ENCODE results near the gene ZNF672. TPM values are rescaled to one million over a fixed set of nuclear protein-coding genes. Genes with fewer than 3 reads are reported as not detected.

Gene ZNF672
- polyA plus RNA-seq, 1 donor (not counting 4 experiments of a cell fraction or from before 2014, with no cell fraction given) = 12.6 TPM

GRCh38 chr1:248851390-248851789 lies 13.4 kb downstream of the ZNF672 start:
- H3K9ac ChIP-seq (ENCODE audit: control insufficient read depth, extremely low read depth, insufficient read depth, low read length) = no peak overlapping the region
- no peaks in the 10 kb centered on the region for H3K4me1 ChIP-seq (ENCODE audit: control insufficient read depth, extremely low read depth, insufficient read depth, low read length)
- no peak overlapping the region for H3K4me3 ChIP-seq (ENCODE audit: control insufficient read depth in 2 of 3, extremely low read depth in 1 of 3, insufficient read depth in 2 of 3, low read depth in 1 of 3, low read length in 3 of 3)
- H2AFZ ChIP-seq (ENCODE audit: control insufficient read depth, low read length) = no peak overlapping the region
- H4K20me1 ChIP-seq (ENCODE audit: control insufficient read depth, extremely low read depth, insufficient read depth, low read length) = no peaks in the 10 kb centered on the region
- no peak overlapping the region for H3K4me2 ChIP-seq (ENCODE audit: control insufficient read depth, extremely low read depth, insufficient read depth, low read depth, low read length)
- H3K27ac ChIP-seq (ENCODE audit: control insufficient read depth, insufficient read depth, low read length) = no peak overlapping the region
- H3K79me2 ChIP-seq (ENCODE audit: control insufficient read depth, insufficient read depth, low read length) = peaks cover 5% of the 10 kb centered on the region
- H3K9me3 ChIP-seq (ENCODE audit: control insufficient read depth, low read depth, low read length) = no peaks in the 10 kb centered on the region
- DNase-seq (ENCODE audit: low read depth, low spot score) = no peak
- no peaks in the 10 kb centered on the region for H3K27me3 ChIP-seq (ENCODE audit: control insufficient read depth, extremely low read depth, insufficient read depth, low read length)
- no peak for TF ChIP-seq EZH2 (IDR thresholded peaks at IDR 0.05; ENCODE audit: low read length)
- TF ChIP-seq, protein P1, sequence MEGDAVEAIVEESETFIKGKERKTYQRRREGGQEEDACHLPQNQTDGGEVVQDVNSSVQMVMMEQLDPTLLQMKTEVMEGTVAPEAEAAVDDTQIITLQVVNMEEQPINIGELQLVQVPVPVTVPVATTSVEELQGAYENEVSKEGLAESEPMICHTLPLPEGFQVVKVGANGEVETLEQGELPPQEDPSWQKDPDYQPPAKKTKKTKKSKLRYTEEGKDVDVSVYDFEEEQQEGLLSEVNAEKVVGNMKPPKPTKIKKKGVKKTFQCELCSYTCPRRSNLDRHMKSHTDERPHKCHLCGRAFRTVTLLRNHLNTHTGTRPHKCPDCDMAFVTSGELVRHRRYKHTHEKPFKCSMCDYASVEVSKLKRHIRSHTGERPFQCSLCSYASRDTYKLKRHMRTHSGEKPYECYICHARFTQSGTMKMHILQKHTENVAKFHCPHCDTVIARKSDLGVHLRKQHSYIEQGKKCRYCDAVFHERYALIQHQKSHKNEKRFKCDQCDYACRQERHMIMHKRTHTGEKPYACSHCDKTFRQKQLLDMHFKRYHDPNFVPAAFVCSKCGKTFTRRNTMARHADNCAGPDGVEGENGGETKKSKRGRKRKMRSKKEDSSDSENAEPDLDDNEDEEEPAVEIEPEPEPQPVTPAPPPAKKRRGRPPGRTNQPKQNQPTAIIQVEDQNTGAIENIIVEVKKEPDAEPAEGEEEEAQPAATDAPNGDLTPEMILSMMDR (optimal IDR thresholded peaks at IDR 0.05 in 1 of 3, IDR thresholded peaks at IDR 0.05 in 1 of 3, conservative IDR thresholded peaks at IDR 0.05 in 1 of 3; ENCODE audit: extremely low read depth in 1 of 3, insufficient read depth in 2 of 3, low read length in 3 of 3) = no peak
- peaks cover 53 to 55% of the 10 kb centered on the region in 2 experiments for H3K36me3 ChIP-seq (ENCODE audit: control insufficient read depth in 2 of 2, extremely low read depth in 1 of 2, insufficient read depth in 2 of 2, low read length in 2 of 2)
- dilution Hi-C loops (cut with MboI; ENCODE audit: extremely low pct_ligation_motif_present, low sequenced_read_pairs) = no loop called here
- no peak for FAIRE-seq
- H3K9me1 ChIP-seq (ENCODE audit: control insufficient read depth, extremely low read depth, insufficient read depth, low read length) = no peaks in the 10 kb centered on the region

DNA sequence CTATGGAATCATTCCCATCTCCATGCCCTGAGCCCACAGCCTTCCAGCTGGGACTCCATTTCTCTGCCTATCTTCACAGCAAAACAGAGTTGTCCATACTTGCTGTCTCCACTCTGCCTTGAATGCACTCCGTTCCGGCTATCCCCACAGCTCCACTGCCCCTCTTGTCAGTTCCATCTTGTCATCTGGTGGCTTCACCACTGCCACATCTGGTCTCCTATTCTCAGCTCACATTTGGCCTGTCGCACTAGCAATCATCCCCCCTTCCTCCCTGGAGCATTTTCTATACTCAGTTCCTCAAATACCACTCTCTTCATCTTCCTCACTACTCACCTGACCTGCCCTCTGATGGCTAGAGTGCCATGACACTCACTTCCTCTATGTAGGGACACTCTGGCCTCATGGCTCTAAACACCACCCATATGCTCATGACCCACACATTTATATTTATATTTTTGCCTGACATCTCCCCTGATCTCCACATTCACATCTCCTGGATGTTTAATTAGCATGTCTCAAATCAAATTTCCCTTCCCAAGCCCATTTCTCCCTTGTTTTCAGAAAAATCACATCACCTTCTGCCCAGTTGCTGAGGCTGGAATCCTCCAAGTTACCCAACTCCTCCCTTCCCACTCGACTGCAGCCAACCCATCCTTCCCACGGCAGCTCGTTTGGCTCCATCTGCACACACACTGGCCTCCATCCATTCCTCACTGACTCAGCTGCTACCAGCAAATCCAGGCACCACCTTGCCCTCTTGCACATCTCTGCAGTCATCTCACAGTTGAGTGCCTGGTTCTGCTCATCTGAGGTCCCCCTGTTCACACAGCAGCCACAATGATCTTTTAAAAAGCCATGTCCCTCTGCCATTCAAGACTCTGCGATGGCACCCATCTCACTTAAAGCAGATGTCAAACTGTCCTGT lies 14.7 kb downstream of the ZNF672 start:
- H3K4me1 ChIP-seq (ENCODE audit: control insufficient read depth, extremely low read depth, insufficient read depth, low read length) = peaks cover 10% of the 10 kb centered on the region
- H3K4me3 ChIP-seq (ENCODE audit: control insufficient read depth in 2 of 3, extremely low read depth in 1 of 3, insufficient read depth in 2 of 3, low read depth in 1 of 3, low read length in 3 of 3) = no peak overlapping the region
- peaks cover 16% of the 10 kb centered on the region for H3K79me2 ChIP-seq (ENCODE audit: control insufficient read depth, insufficient read depth, low read length)
- H3K27me3 ChIP-seq (ENCODE audit: control insufficient read depth, extremely low read depth, insufficient read depth, low read length) = no peaks in the 10 kb centered on the region
- no peaks in the 10 kb centered on the region for H3K9me3 ChIP-seq (ENCODE audit: control insufficient read depth, low read depth, low read length)
- TF ChIP-seq EZH2 (IDR thresholded peaks at IDR 0.05; ENCODE audit: low read length) = no peak
- TF ChIP-seq, protein P1 (optimal IDR thresholded peaks at IDR 0.05 in 1 of 3, IDR thresholded peaks at IDR 0.05 in 1 of 3, conservative IDR thresholded peaks at IDR 0.05 in 1 of 3; ENCODE audit: extremely low read depth in 1 of 3, insufficient read depth in 2 of 3, low read length in 3 of 3) = no peak
- FAIRE-seq (no peak), DNase-seq (ENCODE audit: low read depth, low spot score) (no peak)
- H3K27ac ChIP-seq (ENCODE audit: control insufficient read depth, insufficient read depth, low read length) = no peak overlapping the region
- H3K4me2 ChIP-seq (ENCODE audit: control insufficient read depth, extremely low read depth, insufficient read depth, low read depth, low read length) = no peak overlapping the region
- H3K36me3 ChIP-seq (ENCODE audit: control insufficient read depth in 2 of 2, extremely low read depth in 1 of 2, insufficient read depth in 2 of 2, low read length in 2 of 2) = peaks cover 51% of the 10 kb centered on the region in 2 experiments
- no peaks in the 10 kb centered on the region for H4K20me1 ChIP-seq (ENCODE audit: control insufficient read depth, extremely low read depth, insufficient read depth, low read length)
- no peaks in the 10 kb centered on the region for H3K9me1 ChIP-seq (ENCODE audit: control insufficient read depth, extremely low read depth, insufficient read depth, low read length)
- H2AFZ ChIP-seq (ENCODE audit: control insufficient read depth, low read length) = no peak overlapping the region
- dilution Hi-C loops (cut with MboI; ENCODE audit: extremely low pct_ligation_motif_present, low sequenced_read_pairs) = no loop called here
- no peak overlapping the region for H3K9ac ChIP-seq (ENCODE audit: control insufficient read depth, extremely low read depth, insufficient read depth, low read length)
